NOMO-1 treated with DMSO at 0.1 percent for 48 hours (cell line): ENCODE data around the gene SLC9A4.
A peak's percentile ranks its signal among the peaks of the same experiment; 100 is the strongest.
"Not testable (repeated sequence)": the region's sequence is repeated elsewhere in the genome, so short reads cannot be mapped to it uniquely, and the experiment has no call there.

ENCODE experiments used
- DNase-seq: peaks from one replicate; lab custom pipeline; 2025; ENCODE audit not compliant: unreplicated experiment; lab: John Stamatoyannopoulos, UW

The SLC9A4 gene

DNA sequence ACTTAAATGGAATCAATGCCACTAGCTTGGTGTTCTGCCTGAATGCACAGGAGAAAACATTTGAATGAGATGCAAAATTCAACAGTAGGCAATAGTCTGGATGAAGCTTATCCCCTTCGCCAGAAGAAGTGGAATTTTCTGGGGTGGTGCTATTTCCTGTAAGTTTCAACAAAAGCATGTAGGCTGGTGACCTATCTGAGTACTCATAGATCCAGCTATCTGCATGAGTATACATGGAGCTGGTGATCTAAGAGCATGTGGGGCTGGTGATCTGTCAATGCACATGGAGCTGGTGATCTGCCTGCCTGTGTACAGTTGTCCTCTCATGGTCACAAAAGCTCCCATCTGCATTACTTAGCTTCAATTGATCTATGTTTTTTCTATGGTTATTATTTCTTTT lies 71.2 kb downstream of the SLC9A4 start:
- DNase-seq: no peak

DNA sequence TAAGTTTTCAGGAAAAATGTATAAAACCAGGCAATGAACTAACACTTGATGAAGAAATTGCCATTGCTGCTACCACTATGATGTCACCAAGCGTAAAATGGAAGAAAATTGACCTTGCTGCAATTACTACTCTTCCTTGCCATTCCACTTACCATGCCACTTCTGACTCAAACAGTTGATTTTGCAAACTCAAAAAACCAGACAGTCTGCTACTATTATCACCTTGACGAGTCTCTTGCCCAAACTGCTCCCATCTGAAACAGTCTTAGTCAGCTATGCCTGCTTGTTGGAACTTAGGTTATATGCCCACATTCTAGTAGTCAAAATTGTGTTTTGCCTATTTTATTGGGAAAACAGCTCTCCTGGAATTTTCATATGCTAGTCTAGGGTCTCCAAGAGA lies 74.4 kb downstream of the SLC9A4 start:
- no peak for DNase-seq

DNA sequence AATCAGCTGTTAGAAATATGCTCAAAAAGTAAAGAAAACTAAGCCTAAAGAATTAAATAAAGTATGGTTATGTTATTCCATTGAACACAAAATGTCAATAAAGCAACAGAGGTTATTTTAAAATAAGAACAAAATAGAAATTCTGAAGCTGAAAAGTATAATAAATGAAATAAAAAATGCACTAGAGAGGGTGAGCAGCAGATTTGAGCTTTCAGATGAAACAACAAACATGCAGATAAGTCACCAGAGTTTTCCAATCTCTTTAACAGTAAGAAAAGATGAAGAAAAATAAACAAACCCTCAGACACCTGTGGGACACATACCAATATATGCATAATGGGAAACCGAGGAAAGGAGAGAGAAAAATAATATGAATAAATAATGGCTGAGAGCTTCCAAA lies 76.0 kb downstream of the SLC9A4 start:
- DNase-seq: no peak

DNA sequence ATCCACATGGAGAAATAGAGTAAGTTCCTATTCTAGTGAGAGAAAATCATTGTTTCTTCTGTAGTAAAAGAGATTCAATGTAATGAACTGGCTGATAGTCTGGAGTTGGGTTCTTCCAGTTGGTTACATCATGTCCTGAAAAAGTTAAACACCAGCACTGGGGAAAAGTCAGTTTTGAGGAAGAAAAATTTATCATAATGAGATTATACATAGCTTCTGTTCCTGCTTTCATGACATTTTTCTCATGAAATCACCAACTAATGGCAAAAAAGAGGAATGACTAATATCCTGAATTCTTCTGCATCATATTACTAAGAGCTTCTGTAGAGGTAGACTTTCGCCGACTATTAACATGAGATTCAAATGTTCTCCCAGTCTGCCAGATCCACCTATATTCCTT lies 77.1 kb downstream of the SLC9A4 start:
- no peak for DNase-seq

DNA sequence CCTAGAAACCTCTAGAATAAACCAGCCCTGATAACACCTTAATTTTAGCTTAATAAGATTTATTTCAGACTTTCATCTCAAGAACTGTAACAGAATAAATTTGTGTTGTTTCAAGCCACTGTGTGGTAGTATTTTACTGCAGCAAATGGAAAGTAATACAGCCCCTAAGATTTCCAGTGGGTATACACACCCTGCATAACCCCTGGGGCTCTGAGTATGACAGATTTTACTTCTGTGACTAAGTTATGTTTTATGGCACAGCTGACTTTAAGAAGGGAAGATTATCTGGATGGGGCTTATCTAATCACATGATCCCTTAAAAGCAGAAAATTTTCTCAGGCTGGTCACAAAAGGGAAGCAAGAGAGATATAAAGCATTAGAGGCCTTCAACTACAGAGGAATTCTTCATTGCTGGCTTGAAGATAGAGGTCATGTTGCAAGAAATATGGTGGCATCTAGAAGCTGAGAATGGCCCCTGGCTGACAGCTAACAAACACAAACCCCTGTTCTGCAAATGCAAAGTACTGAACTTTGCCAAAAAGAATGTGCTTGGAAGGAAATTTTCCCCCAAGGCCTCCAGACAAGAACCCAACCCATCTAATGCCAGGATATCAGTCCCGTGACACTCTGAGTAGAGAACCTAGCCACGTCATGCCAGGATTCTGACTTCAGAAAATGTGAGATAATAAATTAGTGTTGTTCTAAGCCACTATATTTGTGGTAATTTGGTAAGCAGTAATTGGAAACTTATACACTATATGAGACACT lies 78.5 kb downstream of the SLC9A4 start:
- no peak for DNase-seq

DNA sequence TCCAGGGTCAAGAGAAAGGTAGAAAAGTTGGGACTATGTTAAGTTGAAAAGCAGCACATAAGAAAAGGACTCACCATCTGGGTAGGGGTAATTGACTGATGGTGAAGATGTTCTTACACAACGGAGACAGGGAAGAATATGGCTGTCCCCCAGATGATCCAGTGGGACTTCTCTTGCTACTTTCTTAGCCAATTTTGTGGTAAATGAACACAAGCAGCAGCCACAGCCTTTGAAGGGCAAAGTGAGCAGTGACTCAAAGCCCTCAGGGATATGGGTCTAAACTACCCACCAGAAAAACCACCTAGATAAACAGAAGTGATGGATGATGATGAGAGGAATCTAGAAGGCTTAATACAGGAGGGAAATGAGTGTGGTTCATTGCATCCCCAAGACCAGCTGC lies 80.6 kb downstream of the SLC9A4 start:
- DNase-seq: no peak

DNA sequence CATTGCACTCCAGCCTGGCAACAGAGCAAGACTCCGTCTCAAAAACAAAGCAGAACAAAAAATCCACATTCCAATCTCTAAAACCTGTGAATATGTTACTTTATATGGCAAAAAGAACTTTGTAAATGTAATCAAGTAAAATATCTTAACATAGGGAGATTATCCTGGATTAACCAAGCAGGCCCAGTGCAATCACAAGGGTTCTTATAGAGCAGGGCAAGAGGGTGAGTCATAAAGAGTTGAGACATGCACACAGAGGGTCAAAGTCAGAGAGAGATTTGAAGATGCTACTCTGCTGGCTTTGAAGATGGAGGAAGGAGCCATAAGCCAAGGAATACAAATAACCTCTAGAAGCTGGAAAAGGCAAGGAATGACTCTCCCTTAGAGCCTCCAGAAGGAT lies 85.4 kb downstream of the SLC9A4 start:
- DNase-seq: no peak

DNA sequence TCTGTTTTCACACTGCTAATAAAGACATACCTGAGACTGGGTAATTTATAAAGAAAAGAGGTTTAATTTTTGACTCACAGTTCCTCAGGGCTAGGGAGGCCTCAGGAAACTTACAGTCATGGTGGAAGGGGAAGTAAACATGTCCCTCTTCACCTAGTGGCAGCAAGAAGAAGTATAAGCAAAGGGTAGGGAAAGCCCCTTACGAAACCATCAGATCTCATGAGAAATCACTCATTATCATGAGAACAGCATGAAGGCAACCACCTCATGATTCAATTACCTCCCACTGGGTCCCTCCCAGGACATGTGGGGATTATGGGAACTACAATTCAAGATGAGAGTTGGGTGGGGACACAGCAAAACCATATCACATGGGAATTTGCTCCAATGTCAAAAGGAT lies 89.5 kb downstream of the SLC9A4 start:
- DNase-seq: not testable (repeated sequence)

DNA sequence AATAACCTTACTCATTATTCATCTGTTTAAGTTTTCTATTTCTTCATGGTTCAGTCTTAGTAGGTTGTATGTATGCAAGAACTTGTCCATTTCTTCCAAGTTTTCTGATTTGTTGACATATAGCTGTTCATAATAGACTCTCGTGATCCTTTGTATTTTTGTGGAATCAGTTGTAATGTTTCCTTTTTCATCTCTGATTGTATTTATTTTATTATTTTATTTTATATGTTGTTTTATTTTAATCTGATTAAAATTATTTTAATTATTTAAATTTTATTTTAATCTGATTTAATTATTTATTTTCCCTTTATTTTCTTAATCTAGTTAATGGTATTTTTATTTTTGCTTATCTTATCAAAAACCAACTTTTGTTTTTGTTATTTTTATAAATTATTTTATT lies 102.9 kb downstream of the SLC9A4 start:
- DNase-seq: no peak

DNA sequence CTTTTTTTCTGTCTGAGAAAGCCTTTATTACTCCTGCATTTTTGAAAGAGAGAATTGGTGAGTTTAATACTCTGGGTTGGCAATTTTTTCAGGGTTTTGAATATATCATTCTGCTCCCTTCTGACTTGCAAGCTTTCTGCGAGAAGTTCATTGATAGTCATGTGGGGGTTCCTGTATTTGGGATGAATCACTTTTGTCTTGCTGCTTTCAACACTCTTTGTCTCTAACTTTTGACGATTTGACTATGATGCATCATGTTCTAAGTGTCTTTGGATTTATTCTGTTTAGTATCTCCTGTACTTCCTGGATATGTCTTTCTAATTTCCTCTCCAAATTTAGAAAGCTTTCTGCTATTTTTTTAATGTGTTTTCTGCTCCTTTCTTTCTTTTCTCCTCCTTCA lies 105.3 kb downstream of the SLC9A4 start:
- no peak for DNase-seq

DNA sequence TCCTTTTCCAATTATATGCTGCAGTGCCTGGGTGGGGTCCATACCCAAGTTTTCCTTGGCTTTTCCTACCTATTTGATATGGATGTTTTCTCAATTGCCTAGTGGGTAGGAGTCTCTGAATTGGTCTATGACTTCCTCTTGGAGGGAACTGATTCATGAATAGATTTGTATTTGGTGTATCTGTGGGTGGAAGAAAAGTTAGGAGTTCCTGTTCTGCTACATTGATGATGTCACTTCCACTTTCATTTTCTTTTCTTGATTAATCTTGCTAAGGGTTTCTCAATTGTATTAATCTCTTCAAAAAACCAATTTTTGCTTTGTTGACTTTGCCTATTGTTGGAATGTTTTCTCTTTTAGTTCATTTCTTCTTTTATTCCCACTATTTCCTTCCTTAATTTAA lies 108.9 kb downstream of the SLC9A4 start:
- peak; percentile 87 for DNase-seq

DNA sequence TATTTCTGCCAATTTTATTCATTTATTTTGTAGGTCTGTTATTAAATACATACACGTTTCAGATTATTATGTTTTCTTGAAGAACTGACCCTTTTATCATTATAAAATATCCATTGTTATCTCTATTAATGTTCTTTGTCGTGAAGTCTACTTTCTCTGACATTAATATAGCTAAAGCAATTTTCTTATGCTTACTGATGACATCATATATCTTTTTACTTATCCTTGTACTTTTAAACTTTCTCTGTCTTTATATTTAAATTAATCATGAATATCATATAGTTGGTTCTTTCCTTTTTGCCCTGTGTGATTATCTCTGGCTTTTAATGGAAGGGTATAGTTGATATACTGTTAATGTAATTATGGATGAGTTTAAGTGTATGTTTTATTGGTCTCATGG lies 109.8 kb downstream of the SLC9A4 start:
- DNase-seq: no peak
